Measurements from ENCODE around the gene CATSPER4. TPM values are rescaled to one million over a fixed set of nuclear protein-coding genes. Genes with fewer than 3 reads are reported as not detected.

The CATSPER4 gene
- total and polyA plus RNA-seq, 2 donors: 0.07 TPM; not detected in 1

Other genes starting within 250 kb of the CATSPER4 start
- 73.1 TPM for gene PAFAH2, start 192.5 kb upstream of the CATSPER4 start, total RNA-seq
- gene PAFAH2, start 192.5 kb upstream of the CATSPER4 start, polyA plus RNA-seq: 28.2 TPM
- gene EXTL1, start 168.8 kb upstream of the CATSPER4 start, total RNA-seq: 0.09 TPM
- gene EXTL1, start 168.8 kb upstream of the CATSPER4 start, polyA plus RNA-seq: 0.14 TPM
- 0.05 TPM for gene SLC30A2, start 144.5 kb upstream of the CATSPER4 start, total RNA-seq
- 0.41 TPM for gene SLC30A2, start 144.5 kb upstream of the CATSPER4 start, polyA plus RNA-seq
- gene TRIM63, start 123.0 kb upstream of the CATSPER4 start, total RNA-seq: 0.09 TPM
- gene TRIM63, start 123.0 kb upstream of the CATSPER4 start, polyA plus RNA-seq: 1.0 TPM
- 11.9 TPM for gene PDIK1L, start 78.8 kb upstream of the CATSPER4 start, total RNA-seq
- 6.1 TPM for gene PDIK1L, start 78.8 kb upstream of the CATSPER4 start, polyA plus RNA-seq
- 0.38 TPM for gene FAM110D, start 31.5 kb upstream of the CATSPER4 start, total RNA-seq
- gene FAM110D, start 31.5 kb upstream of the CATSPER4 start, polyA plus RNA-seq: 2.4 TPM
- not detected for gene C1orf232, start 21.6 kb upstream of the CATSPER4 start, total RNA-seq
- not detected for gene C1orf232, start 21.6 kb upstream of the CATSPER4 start, polyA plus RNA-seq
- 17.4 TPM for gene ZNF593, start 20.7 kb upstream of the CATSPER4 start, total RNA-seq
- 79.0 TPM for gene ZNF593, start 20.7 kb upstream of the CATSPER4 start, polyA plus RNA-seq
- gene ZNF593OS, start 18.8 kb upstream of the CATSPER4 start, total RNA-seq: not detected
- 0.87 TPM for gene ZNF593OS, start 18.8 kb upstream of the CATSPER4 start, polyA plus RNA-seq
- gene CNKSR1, start 13.1 kb upstream of the CATSPER4 start, total RNA-seq: 1.1 TPM
- 9.5 TPM for gene CNKSR1, start 13.1 kb upstream of the CATSPER4 start, polyA plus RNA-seq
- gene CEP85, start 43.6 kb downstream of the CATSPER4 start, total RNA-seq: 18.7 TPM
- 9.7 TPM for gene CEP85, start 43.6 kb downstream of the CATSPER4 start, polyA plus RNA-seq
- 43.3 TPM for gene SH3BGRL3, start 89.5 kb downstream of the CATSPER4 start, total RNA-seq
- gene SH3BGRL3, start 89.5 kb downstream of the CATSPER4 start, polyA plus RNA-seq: 261 TPM
- 12.7 TPM for gene UBXN11, start 116.0 kb downstream of the CATSPER4 start, total RNA-seq
- 42.7 TPM for gene UBXN11, start 116.0 kb downstream of the CATSPER4 start, polyA plus RNA-seq
- gene CD52, start 127.4 kb downstream of the CATSPER4 start, total RNA-seq: 1,020 TPM
- 1,113 TPM for gene CD52, start 127.4 kb downstream of the CATSPER4 start, polyA plus RNA-seq
- 0.76 TPM for gene CRYBG2, start 163.5 kb downstream of the CATSPER4 start, total RNA-seq
- gene CRYBG2, start 163.5 kb downstream of the CATSPER4 start, polyA plus RNA-seq: 7.3 TPM
- gene ZNF683, start 182.1 kb downstream of the CATSPER4 start, total RNA-seq: 0.57 TPM
- 2.1 TPM for gene ZNF683, start 182.1 kb downstream of the CATSPER4 start, polyA plus RNA-seq
- gene LIN28A, start 220.2 kb downstream of the CATSPER4 start, total RNA-seq: under 0.01 TPM
- 0.05 TPM for gene LIN28A, start 220.2 kb downstream of the CATSPER4 start, polyA plus RNA-seq
- gene DHDDS, start 241.7 kb downstream of the CATSPER4 start, total RNA-seq: 20.3 TPM
- 18.4 TPM for gene DHDDS, start 241.7 kb downstream of the CATSPER4 start, polyA plus RNA-seq

Measured in thymus (tissue), 2 donors.